ENCODE data around the gene BMP3.

BMP3 gene

DNA sequence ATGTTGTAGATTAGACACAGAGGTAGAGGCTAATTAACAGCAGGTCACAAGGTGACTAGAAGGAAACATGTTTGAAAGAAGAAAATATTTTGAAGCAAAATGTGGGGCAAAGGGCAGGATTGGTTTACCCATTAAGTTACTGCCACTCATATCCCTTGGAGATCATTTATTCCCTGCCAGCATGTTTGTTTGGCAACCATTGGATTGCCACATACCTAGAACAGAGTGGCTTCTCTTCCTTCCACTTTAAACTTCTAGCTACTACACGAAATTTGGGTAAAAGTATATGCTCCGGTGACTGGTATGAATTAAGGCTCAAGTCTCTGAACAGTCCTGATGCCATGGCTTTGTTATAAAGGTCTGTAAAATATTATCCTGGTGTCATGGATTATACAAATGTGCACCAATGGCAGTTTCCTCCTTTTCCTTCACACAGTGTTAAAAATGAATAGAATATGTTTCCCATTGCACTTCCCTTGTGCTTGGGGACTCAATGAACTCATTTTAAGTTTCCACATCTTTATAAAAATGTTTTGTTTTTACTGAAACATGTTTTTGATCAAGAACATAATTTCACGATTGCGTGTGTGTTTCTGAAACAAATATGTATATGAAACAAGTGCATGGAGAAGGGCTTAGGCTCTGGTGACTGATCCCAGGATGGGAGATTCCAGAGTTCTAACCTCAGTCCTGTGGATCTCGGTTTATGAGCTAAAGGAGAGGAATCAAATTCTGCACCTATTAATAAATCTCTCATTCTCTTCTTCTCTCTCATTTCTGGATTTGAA is 12.3 kb downstream of the BMP3 start:
- no peak for DNase-seq (ENCODE audit: low read depth)

DNA sequence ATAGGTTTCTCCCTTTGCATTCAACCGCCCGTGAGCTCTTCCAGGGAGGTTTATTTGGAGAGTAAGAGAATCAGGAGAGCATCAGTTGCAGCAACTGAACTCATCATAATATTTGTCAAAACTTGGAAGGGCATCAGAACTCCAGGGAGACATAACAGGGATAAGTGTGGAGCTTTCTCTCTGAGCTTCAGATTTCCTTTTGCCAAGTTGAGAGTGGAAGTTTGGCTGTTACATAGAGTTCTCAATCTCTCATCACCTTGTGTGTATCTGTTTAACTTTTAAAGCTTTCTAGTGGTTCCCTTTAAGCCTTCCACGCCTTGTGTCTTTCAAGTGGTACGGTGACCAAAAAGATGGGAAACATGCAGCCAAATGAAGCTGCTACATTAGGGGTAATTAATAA is 18.8 kb downstream of the BMP3 start:
- DNase-seq (ENCODE audit: low read depth): no peak

DNA sequence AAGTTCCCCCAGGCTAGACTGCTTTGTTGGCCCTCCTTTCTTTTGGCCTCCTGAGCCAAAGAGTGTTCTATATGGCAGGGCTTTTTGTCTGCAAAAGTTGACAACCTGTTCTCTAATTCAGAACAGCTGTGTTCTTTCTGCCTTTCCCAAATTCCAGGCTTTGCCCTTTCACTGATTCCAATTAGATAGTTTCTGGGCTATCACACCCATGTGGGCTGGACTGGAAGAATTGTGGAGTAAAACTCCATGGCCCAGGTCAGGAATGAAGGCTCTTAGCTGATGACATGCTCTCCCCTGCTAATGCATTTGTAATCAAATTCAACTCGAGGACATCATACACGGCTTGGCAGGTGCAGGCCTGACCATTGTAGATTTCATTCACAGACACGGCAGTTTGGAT is 19.4 kb downstream of the BMP3 start:
- DNase-seq (ENCODE audit: low read depth): no peak

DNA sequence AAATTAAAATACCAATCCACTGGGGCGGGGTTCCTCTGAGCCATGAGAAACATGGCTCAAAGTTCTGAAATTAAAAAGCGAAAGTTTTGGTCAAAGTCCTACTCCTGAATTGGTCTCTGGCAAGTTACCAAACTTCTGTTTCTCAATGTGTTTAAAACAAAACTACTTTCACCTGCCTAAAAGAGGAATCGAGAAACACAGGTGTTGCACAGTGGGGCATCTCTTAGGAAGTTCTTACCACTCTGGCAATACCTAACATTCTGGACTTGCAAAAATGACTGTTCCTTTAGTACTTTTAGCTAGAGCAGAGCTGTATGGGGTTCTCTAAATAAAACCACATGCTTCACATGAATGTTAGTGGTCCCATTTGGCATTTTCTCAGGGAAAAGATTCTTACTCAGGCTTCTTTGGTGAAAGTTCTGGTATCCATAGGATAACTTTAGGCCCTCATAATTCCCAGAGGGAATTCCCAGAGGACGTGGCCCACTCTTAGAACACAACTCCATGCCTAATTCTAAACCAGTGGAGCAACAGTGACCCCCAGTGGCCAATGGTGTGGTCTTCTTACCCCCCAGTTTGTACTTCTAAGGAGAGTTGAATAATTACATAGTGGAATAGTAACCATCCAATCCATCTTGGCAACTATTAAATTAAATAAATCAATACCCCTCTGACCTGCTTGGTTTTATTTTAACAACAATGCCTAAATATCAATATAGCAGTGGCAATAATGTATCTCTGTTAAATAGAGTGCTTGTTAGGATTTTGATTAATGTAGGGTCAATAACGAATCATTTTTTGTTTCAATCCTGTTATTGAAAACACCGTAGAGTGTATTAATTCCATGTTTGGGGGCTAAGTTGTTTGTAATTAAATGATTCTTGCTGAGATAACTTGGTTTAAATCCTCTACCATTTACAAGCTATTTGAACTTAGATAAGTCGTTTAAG is 21.9 kb downstream of the BMP3 start:
- DNase-seq (ENCODE audit: low read depth): peak; percentile 21

DNA sequence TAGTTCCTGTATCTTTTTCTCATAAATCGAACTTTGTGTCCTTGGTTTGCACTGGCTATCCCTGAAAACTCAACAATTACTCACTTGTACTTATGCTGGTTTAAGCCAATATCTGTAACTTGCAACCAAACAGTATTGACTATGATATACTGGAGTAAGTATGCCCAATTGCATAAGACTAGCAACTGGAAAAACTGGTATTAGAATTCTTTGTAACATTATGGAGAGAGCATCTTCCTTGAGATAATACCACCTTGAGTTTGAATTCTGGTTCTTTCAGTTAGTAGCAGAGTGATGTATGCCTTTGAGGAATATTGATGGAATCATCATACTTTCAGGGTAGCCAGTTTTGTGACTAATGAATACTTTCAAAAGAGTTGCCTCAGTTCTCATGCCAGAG is 28.1 kb downstream of the BMP3 start:
- no peak for DNase-seq (ENCODE audit: low read depth)

DNA sequence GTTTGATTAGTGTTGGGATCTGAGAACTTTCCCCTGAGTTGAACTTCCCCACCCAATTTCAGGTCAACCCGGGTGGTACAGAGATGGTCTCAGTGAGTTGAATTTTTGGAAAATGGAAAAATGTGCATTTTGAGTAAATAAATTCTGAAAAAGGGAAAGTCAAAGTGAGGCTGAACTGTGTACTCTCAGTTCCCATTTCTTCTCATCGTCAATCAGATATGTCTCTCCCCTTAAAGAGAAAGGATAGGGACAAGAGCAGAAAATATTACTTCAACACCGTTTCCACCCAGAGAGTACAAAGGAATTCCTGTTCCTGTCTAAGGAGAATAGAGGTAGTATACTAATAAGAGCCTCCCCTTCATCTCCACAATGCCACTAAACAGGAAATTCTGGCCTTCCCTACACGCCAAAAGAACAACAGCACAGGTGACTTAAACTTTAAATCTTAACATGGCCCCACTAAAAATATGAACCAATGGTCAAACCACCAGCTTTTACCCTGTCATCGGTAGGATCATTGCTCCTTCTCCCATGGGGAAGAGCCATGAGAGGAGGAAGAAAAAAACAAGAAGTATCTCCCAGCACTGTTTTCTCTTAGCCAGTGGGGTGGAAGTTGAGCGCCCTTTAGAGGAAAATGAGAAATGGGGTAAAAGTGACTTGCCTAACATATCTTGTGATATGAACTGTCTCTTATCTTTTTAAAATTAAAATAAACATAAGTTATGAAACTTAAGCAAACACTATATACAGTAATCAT is 30.3 kb downstream of the BMP3 start:
- DNase-seq (ENCODE audit: low read depth): no peak

DNA sequence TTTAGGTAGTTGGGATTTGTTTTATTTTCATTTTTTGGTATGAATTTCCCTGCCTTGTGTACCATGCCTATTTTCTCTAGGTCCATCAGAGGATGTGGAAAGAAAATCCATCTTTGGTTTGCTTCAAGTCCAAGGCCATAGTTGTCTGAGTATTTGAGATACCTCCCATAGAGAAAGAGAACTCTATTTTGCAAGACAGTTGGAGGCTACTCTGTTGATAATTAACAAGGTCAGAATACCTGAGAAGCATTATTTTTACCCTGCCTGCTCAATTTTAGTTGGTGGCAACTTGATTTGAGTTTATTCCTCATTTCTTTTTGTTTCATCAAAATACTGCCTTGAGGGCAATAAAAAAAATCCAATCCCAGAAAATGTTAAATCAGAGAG is 30.8 kb downstream of the BMP3 start:
- no peak for DNase-seq (ENCODE audit: low read depth)

DNA sequence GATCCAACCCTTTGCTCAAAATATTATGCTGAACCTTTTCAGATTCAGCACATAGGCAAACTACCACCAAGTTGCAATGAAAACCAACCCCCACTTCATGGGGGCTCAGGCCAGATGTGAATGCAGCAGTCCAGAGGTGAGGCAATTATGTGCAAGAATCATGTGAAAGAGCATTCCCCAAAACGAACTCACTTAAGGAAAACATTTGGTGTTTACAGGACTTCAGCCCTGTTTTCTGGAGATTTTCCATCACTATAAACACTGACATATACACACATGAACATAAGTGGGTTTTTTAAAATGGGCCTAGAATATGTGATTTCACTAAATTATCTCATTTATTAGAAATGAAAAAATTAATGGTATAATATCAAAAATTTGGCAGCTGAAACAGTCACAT is 31.5 kb downstream of the BMP3 start:
- DNase-seq (ENCODE audit: low read depth): no peak

DNA sequence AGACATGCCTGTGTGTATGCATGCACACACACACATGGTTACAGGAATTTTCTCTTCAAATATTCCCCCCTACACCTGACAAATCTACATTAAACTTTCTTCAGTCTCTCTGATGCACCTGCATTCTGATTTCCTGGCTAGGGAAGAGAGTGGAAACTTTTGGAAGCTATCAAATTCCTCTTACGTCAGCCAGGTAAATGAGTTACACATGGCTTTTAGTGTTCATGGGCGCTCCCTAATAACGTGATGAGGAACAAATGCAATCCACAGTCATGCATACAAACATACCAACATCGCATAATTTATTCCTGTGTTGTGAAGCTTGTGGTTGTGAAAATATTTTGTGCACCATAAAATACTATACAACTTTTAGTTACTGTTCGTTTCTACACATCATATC is 34.9 kb downstream of the BMP3 start:
- no peak for DNase-seq (ENCODE audit: low read depth)

DNA sequence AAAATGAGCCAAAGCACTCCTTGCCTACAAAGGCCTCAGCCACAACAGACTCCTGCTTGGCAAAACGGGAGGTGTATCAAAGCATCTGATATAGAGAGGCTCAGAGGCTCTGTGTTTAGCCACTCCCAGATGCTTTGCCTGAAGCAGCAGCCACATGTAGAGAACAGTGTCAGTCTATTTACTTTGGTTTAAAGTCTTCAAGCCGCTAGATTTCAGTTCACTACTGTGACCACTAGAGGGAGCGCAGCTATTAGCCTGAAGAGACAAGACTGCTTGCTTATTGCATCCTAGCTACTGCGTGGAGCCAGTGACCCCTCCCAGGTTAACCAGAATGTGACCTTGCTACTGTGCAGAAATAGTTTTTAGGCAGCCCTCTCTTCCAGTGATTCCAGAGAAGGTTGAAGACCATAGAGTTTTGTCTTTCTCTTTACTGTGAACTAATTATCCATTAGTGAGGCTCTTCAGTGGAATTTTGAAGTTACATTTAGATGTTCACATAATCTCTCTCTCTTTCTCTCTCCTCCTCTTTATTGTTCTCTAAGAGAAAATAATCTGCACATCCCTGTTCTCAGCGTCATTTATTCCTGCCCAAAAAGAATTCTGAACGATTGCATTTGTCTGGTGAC is 39.3 kb downstream of the BMP3 start:
- DNase-seq (ENCODE audit: low read depth): peak; percentile 67

DNA sequence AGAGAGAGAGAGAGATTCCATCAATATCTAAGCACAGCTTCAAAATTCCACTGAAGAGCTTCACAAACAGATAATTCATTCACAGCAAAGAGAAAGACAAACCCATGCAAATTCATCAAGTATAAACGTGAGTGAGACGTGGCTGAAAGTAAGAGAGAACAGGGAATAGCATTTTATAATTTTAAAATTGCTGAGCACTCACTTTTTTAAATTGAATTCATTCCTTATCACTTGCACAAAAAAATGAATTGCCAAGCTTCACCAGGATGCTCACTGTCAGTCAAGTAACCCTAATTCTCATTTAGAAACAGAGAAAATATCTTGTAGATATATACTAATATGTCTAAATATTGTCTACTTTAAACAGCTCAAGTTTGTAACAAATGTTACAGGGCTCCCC is 40.5 kb downstream of the BMP3 start:
- DNase-seq (ENCODE audit: low read depth): no peak

DNA sequence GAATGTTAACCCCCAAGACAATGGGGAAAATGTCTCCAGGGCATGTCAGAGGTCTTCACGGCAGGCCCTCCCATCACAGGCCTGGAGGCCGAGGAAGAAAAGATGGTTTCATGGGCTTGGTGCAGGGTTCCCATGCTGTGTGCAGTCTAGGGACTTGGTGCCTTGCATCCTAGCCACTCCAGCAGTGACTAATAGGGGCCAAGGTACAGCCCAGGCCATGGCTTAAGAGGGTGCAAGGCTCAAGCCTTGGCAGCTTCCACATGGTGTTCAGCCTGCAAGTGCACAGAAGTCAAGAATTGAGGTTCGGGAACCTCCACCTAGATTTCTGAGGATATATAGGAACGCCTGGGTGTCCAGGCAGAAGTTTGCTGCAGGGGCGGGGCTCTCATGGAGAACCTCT is 50.6 kb downstream of the BMP3 start:
- DNase-seq (ENCODE audit: low read depth): no peak

DNA sequence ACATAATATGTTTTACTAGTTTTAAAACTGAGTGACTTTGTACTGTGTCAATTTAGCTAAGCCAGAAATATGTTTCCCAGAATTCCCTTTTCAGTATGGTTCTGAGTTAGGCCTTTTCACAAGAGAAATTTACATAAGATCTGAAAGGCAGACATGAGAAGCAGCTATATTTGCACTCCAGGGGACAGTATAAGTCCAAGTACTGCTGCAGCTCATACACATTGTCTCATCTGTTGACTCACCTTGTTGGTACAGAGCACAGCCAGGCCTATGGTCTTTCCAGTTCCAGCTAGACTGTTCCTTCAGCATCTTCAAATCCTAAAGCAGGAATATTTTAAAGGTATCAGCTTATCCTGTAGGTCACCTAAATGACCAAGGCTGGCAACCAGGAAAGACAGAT is 53.5 kb downstream of the BMP3 start:
- no peak for DNase-seq (ENCODE audit: low read depth)

DNA sequence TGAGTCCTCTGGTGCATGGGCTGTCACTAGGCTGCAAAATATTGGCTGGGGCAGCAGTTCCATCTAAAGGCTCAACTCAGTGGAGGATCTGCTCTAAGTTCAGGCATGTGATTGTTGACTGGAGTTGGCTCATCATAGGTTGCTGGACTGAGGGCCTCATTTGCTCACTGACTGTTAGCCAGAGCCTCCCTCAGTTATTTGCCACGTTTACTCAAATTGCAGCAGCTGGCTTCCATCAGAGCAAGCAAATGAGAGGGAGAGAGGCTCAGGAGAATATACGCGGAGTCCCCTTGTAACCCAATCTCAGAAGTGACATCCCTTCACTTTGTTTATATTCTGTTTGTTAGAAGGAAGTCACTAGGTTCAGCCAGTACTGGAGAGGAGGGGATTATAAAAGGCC is 54.1 kb downstream of the BMP3 start:
- no peak for DNase-seq (ENCODE audit: low read depth)

DNA sequence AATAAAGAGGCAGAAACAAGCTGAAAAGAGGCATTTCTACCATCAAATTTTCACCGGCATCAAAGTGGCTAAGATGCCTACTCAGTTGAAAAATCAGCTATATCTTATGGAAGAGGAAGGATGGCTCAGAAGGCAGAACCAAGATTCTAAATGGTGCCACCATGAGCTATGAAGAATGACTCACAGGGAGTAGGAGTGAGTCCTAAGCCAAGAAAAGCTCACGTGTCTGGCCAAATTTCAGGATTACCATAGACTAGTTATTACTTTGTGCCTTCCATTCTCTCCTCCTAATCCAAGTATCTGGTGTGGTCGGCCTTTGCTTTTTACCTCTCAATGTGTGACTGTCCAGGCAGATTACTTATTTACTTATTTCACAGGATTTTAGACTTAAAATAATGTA is 54.8 kb downstream of the BMP3 start:
- no peak for DNase-seq (ENCODE audit: low read depth)

DNA sequence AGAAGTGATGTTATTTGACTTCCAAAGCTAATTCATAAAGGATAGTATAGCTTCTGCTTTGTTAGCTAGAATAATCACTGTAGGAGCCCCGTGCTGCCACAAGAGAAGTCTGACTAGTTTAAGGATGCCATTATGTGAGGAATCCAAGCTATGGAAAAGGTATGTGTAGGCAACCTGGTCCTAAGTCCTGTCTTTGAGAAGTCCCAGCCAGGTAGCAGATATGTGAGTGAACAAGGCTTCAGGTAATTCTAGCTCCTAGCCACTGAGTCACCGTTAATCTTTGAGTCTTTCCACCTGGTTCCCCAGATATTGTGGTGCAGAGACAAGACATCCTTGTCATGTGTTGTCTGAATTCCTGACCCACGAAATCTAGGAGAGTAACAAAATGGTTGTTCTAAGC is 55.5 kb downstream of the BMP3 start:
- DNase-seq (ENCODE audit: low read depth): no peak

DNA sequence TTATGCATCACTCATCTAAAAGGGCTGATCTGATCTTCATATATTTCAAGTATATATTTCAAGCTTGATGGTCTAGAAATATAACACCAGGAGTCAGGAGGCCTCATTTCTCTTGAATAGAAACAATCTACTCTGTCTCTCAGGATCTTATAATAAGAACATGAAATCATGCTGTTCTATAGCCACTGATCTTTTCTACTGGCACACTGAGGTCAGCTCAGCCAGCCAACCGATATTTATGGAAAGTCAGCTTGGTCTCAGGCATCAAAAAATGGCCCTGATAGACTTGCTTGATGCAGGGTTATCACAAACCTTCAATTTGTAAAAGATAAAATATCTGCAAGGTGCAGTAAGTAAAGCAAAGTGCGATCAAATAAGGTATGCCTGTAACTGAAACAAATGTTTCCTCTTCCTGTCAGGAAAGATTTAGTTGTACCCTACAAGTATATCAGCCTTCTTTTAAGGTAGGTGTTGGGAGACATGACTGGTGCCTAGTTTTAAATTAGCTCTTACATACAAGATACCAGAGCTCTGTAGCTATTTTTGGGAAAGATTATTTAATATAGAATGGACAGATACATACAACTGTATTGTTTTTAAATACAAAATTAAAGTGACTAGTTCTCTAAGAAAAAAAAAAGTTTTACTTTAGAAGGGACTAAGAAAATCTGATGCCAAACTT is 63.4 kb downstream of the BMP3 start:
- no peak for DNase-seq (ENCODE audit: low read depth)

DNA sequence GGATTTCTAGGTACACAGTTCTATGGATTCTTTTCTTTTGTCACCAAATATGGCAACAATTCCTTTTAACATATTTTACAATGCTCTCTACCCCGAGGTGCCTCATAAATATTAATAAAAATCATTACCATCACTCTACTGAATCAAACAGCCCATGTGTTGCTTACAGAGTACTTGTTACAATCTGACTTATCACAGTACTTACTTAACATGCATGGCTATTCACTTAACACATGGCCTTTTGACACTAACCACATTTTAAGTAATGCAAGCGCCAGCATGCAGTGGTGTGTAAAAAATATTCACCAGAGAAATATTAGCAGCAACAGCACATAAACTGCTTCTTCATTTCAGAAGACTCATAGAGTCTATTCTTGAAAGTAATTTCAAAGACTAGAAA is 64.9 kb downstream of the BMP3 start:
- DNase-seq (ENCODE audit: low read depth): no peak

DNA sequence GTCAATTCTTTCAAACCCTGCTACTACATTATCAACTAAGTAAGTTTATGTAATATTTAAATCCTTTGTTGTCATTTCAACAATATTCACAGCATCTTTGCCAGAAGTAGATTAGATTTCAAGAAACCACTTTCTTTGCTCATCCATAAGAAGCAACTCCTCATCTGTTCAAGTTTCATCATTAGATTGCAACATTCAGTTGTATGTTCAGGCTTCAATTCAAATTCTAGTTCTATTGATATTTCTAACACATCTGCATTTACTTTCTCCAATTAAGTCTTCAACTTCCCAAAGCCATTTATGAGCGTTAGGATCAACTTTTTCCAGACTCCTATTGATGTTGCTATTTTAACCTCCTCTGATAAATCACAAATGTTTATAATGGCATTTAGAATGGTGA is 66.1 kb downstream of the BMP3 start:
- DNase-seq (ENCODE audit: low read depth): no peak

DNA sequence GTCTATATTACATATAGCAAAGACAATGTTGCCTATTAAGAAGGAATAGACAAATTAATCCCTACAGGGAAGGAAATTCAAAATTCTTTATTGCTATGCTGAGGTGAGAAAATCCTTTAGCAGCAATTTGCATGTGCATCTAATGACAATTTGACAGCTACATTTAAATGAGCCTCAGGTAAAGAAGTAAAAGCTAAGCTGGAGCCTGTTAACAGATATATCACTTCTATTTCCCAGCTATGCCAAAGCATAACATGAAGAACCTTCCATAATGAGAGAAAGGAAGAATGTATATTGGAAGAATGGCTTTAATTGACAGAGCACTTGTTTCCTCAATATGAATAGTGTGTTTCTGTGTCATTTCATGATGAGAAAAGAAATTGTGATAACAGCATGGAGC is 71.6 kb downstream of the BMP3 start:
- no peak for DNase-seq (ENCODE audit: low read depth)

DNA sequence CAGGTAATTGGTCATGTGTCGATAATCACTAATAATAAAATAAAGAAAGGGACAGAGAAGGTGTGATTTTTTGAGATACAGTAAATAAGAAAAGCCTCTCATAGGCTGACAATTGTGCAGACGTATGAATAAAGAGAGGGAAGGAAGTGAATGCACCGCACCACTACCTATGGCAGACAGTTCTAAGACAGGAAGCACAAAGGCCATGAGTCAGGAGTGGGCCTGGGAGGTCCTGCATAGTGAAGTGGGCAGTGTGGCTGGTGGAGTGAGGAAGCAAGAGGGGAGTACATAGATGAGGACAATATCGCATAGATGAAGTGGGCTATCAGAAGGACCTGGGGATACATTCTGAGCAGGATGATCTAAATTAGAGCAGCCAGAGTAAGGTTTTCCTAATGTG is 75.6 kb downstream of the BMP3 start:
- no peak for DNase-seq (ENCODE audit: low read depth)

All from CMK (cell line).